Measurements from ENCODE around the gene GRM2. TPM values are rescaled to one million over a fixed set of nuclear protein-coding genes. Genes with fewer than 3 reads are reported as not detected.

GRM2 gene
- total and polyA plus RNA-seq, 2 of the 8 experiments (the other 6 are each of a cell fraction or from before 2014, with no cell fraction given) = 3.9 to 10.5 TPM

DNA sequence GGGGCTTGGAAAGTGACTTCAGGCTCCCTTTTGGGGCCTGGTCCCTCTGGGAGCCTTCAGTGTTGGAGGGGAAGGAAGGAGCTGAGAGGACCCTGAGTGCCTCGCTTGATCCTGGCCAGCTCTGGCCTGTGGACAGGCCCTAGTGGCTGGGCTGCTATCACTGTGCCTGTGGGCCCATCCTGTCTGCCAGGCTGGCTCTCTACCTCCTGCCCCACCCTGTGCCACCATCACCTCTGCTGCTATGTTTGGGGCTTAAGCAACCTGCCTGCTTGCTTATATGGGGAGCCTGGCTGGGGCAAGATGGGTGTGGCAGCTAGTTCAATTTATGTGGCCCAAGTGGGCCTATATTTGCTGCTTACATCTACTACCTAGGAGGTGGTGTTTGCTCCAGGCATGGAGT is 28.7 kb upstream of the GRM2 start (continued):
- TF ChIP-seq RNF2 (IDR thresholded peaks at IDR 0.05; ENCODE audit: borderline replicate concordance, low read depth, low read length, missing control alignments, poor library complexity, severe bottlenecking) = no peak
- TF ChIP-seq CHD2 (IDR thresholded peaks at IDR 0.05; ENCODE audit: low read length) = no peak

Measured in H1 (cell line).